AG04450 (cell line): ENCODE results near the gene SLC39A11. TPM values are rescaled to one million over a fixed set of nuclear protein-coding genes. Genes with fewer than 3 reads are reported as not detected.
"Not testable (repeated sequence)": the region's sequence is repeated elsewhere in the genome, so short reads cannot be mapped to it uniquely, and the experiment has no call there.

ENCODE experiments used
- CTCF ChIA-PET: fragments of 300-600, 350-600 bp; formaldehyde crosslinking; extraction: SDS; loops from one replicate; lab custom pipeline; 2022; ENCODE audit warnings: antibody characterized with exemption, inconsistent platforms; lab: Charles Lee
- POLR2A ChIA-PET: fragments of 350-600 bp; formaldehyde crosslinking; extraction: SDS; loops from one replicate; lab custom pipeline; 2021; ENCODE audit warnings: antibody characterized with exemption, inconsistent platforms; lab: Yijun Ruan, JAX
- DNase-seq: peaks from one replicate; pipeline ENCODE4 v3.0.0-alpha.2; 2011; ENCODE audit warnings: low read depth, low spot score
- H3K27ac ChIP-seq: one replicate; pipeline ENCODE4 v1.5.1; 2012; ENCODE audit warnings: low read depth, low read length, control low read depth
- H3K27me3 ChIP-seq: one replicate; pipeline ENCODE4 v1.6.0; 2012; ENCODE audit warnings: low read length; ENCODE audit not compliant: control insufficient read depth, insufficient read depth
- H3K4me3 ChIP-seq: 2 replicates; pipeline ENCODE4 v1.5.1; 2011; ENCODE audit warnings: mild to moderate bottlenecking, low read depth, low read length, control low read depth
- H3K9me3 ChIP-seq: 2 replicates; pipeline ENCODE4 v1.5.1; 2012; ENCODE audit warnings: low read length; ENCODE audit not compliant: control insufficient read depth, insufficient read depth
- polyA plus RNA-seq: library from polyadenylated mRNA; depleted of rRNA; stranded (reverse); fragments of >200 nt; gene quantifications from 2 replicates; pipeline ENCODE4 v1.2.3, GENCODE V29; 2011
- TF ChIP-seq, protein P1 (sequence below): IDR thresholded peaks from 2 replicates; pipeline ENCODE4 v1.5.1; 2011; ENCODE audit warnings: low read depth, low read length, control low read depth, inconsistent platforms

Gene SLC39A11
- polyA plus RNA-seq, 1 experiment, result 18.0 TPM

- H3K9me3 ChIP-seq, result no peaks in the 10 kb centered on the region
- CTCF ChIA-PET, result no interaction called here
- POLR2A ChIA-PET, result no interaction called here
- no peaks in the 10 kb centered on the region for H3K27me3 ChIP-seq
- H3K4me3 ChIP-seq, result no peak overlapping the region
- TF ChIP-seq, protein P1, sequence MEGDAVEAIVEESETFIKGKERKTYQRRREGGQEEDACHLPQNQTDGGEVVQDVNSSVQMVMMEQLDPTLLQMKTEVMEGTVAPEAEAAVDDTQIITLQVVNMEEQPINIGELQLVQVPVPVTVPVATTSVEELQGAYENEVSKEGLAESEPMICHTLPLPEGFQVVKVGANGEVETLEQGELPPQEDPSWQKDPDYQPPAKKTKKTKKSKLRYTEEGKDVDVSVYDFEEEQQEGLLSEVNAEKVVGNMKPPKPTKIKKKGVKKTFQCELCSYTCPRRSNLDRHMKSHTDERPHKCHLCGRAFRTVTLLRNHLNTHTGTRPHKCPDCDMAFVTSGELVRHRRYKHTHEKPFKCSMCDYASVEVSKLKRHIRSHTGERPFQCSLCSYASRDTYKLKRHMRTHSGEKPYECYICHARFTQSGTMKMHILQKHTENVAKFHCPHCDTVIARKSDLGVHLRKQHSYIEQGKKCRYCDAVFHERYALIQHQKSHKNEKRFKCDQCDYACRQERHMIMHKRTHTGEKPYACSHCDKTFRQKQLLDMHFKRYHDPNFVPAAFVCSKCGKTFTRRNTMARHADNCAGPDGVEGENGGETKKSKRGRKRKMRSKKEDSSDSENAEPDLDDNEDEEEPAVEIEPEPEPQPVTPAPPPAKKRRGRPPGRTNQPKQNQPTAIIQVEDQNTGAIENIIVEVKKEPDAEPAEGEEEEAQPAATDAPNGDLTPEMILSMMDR, result no peak
- no peak for DNase-seq
- H3K27ac ChIP-seq, result no peak overlapping the region
These were observed 189.0 kb downstream of the SLC39A11 start for GRCh38 chr17:72903522-72903921.

DNA sequence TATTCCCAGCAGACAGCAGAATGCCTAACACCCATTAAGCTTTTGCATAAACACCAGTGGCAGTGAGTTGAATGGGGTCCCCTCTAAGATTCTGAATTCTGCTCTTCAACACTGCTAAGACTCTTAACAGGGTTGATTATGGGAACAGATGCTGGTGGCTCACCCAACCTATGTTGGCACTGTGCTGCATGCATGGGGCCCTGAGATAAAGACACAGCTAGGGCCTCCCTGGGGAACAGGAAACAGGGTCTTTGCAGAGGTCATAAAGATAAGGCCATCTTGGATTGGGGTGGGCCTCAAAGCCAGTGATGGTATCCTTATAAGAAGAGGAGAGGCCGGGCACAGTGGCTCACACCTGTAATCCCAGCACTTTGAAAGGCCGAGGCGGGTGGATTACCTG is 190.8 kb downstream of the SLC39A11 start:
- DNase-seq, result no peak
- ChIA-PET CTCF (no interaction called here), POLR2A (no interaction called here)
- Histone ChIP-seq H3K4me3 (no peak overlapping the region), H3K27ac (no peak overlapping the region), H3K27me3 (no peaks in the 10 kb centered on the region), H3K9me3 (no peaks in the 10 kb centered on the region)
- TF ChIP-seq, protein P1, result no peak

- Histone ChIP-seq H3K27ac (no peak overlapping the region), H3K9me3 (no peaks in the 10 kb centered on the region), H3K4me3 (no peak overlapping the region), H3K27me3 (no peaks in the 10 kb centered on the region)
- ChIA-PET CTCF (no interaction called here), POLR2A (no interaction called here)
- TF ChIP-seq, protein P1, result no peak
- DNase-seq, result no peak
These were observed 191.4 kb downstream of the SLC39A11 start for GRCh38 chr17:72901083-72901482.

DNA sequence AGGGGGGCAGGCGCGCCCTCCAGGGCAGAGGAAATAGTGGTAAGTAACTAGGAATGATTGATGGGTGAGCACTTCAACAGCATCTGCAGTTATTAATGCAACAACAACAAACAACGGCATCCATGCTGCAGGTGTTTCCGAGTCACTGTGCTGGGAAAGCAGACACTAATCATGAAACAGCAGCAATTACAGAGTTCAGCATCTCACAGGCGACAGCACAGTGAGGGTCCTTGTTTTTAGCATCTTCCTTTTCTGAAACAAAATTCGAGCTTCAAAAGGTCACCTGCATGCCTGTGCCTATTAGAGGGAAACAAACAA is 191.9 kb downstream of the SLC39A11 start:
- no peaks in the 10 kb centered on the region for H3K27me3 ChIP-seq
- TF ChIP-seq, protein P1, result no peak
- H3K9me3 ChIP-seq, result no peaks in the 10 kb centered on the region
- no peak overlapping the region for H3K27ac ChIP-seq
- ChIA-PET CTCF (interaction anchor here (0.6 kb wide), 1 partner anchor 461 kb away, joined by 4 read pairs; no protein-coding TSS in a partner anchor), POLR2A (no interaction called here)
- no peak for DNase-seq
- H3K4me3 ChIP-seq, result no peak overlapping the region

- ChIA-PET CTCF (no interaction called here), POLR2A (no interaction called here)
- Histone ChIP-seq H3K9me3 (no peaks in the 10 kb centered on the region), H3K4me3 (no peak overlapping the region), H3K27ac (no peak overlapping the region), H3K27me3 (no peaks in the 10 kb centered on the region)
- TF ChIP-seq, protein P1, result no peak
- DNase-seq, result no peak
These were observed 193.8 kb downstream of the SLC39A11 start for GRCh38 chr17:72898725-72899124.

DNA sequence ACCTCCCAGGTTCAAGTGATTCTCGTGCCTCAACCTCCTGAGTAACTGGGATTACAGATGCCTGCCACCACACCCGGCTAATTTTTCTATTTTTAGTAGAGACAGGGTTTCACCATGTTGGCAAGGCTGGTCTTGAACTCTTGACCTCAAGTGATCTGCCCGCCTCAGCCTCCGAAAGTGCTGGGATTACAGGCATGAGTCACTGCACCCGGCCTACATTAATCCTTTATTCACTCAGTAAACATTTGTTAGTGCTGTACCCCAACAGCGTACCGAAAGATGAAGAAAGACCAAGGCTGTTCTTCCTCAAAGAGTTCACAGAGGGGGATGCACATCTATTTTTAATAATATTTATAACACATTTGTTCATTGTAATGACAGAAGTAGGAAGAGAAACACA is 196.2 kb downstream of the SLC39A11 start:
- DNase-seq, H3K9me3 ChIP-seq, H3K4me3 ChIP-seq, H3K27ac ChIP-seq, CTCF ChIA-PET, H3K27me3 ChIP-seq, POLR2A ChIA-PET: not testable (repeated sequence)
